B cell (primary cell): ENCODE data around the gene LIMK2.

Experiments
- CTCF ChIP-seq: fragments of 200-600 bp; IDR thresholded peaks from one replicate; pipeline ENCODE4 v1.8.0; 2022; ENCODE audit warnings: antibody characterized with exemption, mild to moderate bottlenecking
- EZH2 ChIP-seq: IDR thresholded peaks from 2 replicates; pipeline ENCODE4 v1.6.1; 2012; ENCODE audit warnings: borderline replicate concordance, low read depth, mild to moderate bottlenecking, moderate library complexity, low read length; ENCODE audit not compliant: insufficient read depth, poor library complexity, severe bottlenecking

GRCh38 chr22:31275018-31275417 is 62.9 kb downstream of the LIMK2 start:
- TF ChIP-seq CTCF, result no peak
- TF ChIP-seq EZH2, result no peak
